Calu3 (cell line): ENCODE data around the gene SF3A2. TPM values are rescaled to one million over a fixed set of nuclear protein-coding genes. Genes with fewer than 3 reads are reported as not detected.

ENCODE experiments used
- BruUV-seq: library from RNA; stranded (reverse); fragments of 400-500 nt; replicated peaks from 2 replicates; lab custom pipeline; 2021; lab: Mats Ljungman, UMichigan
- CTCF ChIA-PET: fragments of 300-600 bp; sonication (Branson Sonifier 250); formaldehyde crosslinking; loops from one replicate; lab custom pipeline; 2022; ENCODE audit warnings: antibody characterized with exemption; lab: Charles Lee
- DNase-seq: peaks from one replicate; pipeline ENCODE4 v3.0.0; 2022
- H3K27ac Mint-ChIP-seq: one replicate; pipeline ENCODE4 v1.8.0; 2022; ENCODE audit warnings: mixed read lengths; ENCODE audit not compliant: unreplicated experiment
- H3K27me3 Mint-ChIP-seq: one replicate; pipeline ENCODE4 v1.8.0; 2022; ENCODE audit warnings: mixed read lengths; ENCODE audit not compliant: unreplicated experiment
- H3K36me3 Mint-ChIP-seq: one replicate; pipeline ENCODE4 v1.8.0; 2022; ENCODE audit warnings: mild to moderate bottlenecking, moderate library complexity, mixed read lengths; ENCODE audit not compliant: insufficient read depth, unreplicated experiment
- H3K4me1 Mint-ChIP-seq: one replicate; pipeline ENCODE4 v1.8.0; 2022; ENCODE audit warnings: mild to moderate bottlenecking, low read depth, mixed read lengths; ENCODE audit not compliant: unreplicated experiment
- H3K4me3 Mint-ChIP-seq: one replicate; pipeline ENCODE4 v1.8.0; 2022; ENCODE audit warnings: mild to moderate bottlenecking, low read depth, moderate library complexity, mixed read lengths; ENCODE audit not compliant: unreplicated experiment
- H3K9me3 Mint-ChIP-seq: one replicate; pipeline ENCODE4 v1.8.0; 2022; ENCODE audit warnings: low read depth, mixed read lengths; ENCODE audit not compliant: unreplicated experiment
- CTCF ChIP-seq: fragments of 200-600 bp; IDR thresholded peaks from one replicate; pipeline ENCODE4 v1.8.0; 2022; ENCODE audit warnings: antibody characterized with exemption; ENCODE audit not compliant: unreplicated experiment
- intact Hi-C: fragments of 100-400 bp; cut with micrococcal nuclease; formaldehyde crosslinking; loops from one replicate; pipeline ENCODE4 v1.10.0; 2022; ENCODE audit not compliant: unreplicated experiment
- total RNA-seq: library from RNA; stranded (reverse); gene quantifications from 2 replicates; pipeline ENCODE4 v1.2.3, GENCODE V29; 2022

The SF3A2 gene
- total RNA-seq, 1 experiment from 2014 or later = 83.6 TPM

DNA sequence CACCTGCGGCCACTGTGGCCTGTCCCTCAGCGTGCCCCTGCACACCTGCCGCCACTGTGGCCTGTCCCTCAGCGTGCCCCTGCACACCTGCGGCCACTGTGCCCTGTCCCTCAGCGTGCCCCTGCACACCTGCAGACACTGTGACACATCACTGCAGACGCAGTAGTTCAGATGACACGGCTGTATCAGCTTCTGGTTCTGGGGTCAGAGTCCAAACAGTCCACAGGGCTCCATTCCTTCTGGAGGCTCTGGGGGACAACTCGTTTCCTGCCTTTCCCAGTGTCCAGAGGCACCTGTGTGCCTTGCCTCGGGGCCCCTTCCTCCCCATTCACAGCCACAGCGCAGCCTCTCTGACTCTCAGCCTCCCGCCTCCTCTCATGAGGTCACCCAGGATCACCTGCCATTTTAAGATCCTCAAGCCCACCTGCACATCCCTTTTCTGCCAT, 5.5 kb downstream of the SF3A2 start:
- no peak for DNase-seq
- peaks cover 36% of the 10 kb centered on the region for H3K4me1 Mint-ChIP-seq
- H3K27ac Mint-ChIP-seq = no peak overlapping the region
- H3K9me3 Mint-ChIP-seq = no peaks in the 10 kb centered on the region
- CTCF ChIA-PET = no interaction called here
- no peaks in the 10 kb centered on the region for H3K27me3 Mint-ChIP-seq
- intact Hi-C loops = no loop called here
- no peak overlapping the region for H3K4me3 Mint-ChIP-seq
- no peak for TF ChIP-seq CTCF
- no TSS peak for BruUV-seq
- H3K36me3 Mint-ChIP-seq = peaks cover 42% of the 10 kb centered on the region

- no peak overlapping the region for H3K4me3 Mint-ChIP-seq
- no peaks in the 10 kb centered on the region for H3K9me3 Mint-ChIP-seq
- H3K27me3 Mint-ChIP-seq = no peaks in the 10 kb centered on the region
- intact Hi-C loops = no loop called here
- CTCF ChIA-PET = no interaction called here
- no TSS peak for BruUV-seq
- peaks cover 36% of the 10 kb centered on the region for H3K4me1 Mint-ChIP-seq
- DNase-seq = no peak
- no peak overlapping the region for H3K27ac Mint-ChIP-seq
- no peak for TF ChIP-seq CTCF
- H3K36me3 Mint-ChIP-seq = peaks cover 35% of the 10 kb centered on the region
Observed at GRCh38 chr19:2242816-2243215, 6.2 kb downstream of the SF3A2 start.

- no peak for DNase-seq
- peaks cover 29% of the 10 kb centered on the region for H3K36me3 Mint-ChIP-seq
- peaks cover 33% of the 10 kb centered on the region for H3K4me1 Mint-ChIP-seq
- intact Hi-C loops = no loop called here
- CTCF ChIA-PET = no interaction called here
- BruUV-seq = no TSS peak
- no peaks in the 10 kb centered on the region for H3K9me3 Mint-ChIP-seq
- no peaks in the 10 kb centered on the region for H3K27me3 Mint-ChIP-seq
- H3K27ac Mint-ChIP-seq = no peak overlapping the region
- H3K4me3 Mint-ChIP-seq = no peak overlapping the region
- TF ChIP-seq CTCF = no peak
Observed at GRCh38 chr19:2243274-2244124, 6.9 kb downstream of the SF3A2 start.

DNA sequence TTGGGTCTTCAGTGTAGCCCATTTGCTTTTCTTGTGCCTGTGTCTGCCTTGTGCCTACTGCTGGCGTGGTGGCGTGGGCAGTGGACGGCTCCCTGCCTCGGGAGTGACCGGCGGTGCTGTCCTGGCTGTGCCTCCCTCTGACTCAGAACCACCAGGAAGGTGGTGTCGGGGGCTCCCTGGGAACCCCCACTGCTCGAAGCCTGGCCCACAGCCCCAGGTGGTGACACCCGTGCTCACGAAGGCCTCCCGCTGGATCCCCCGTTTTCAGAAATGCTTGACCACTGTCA, 7.4 kb downstream of the SF3A2 start:
- no peak for TF ChIP-seq CTCF
- Mint-ChIP-seq H3K4me1 (peaks cover 27% of the 10 kb centered on the region), H3K36me3 (peaks cover 25% of the 10 kb centered on the region), H3K4me3 (no peak overlapping the region), H3K27ac (no peak overlapping the region), H3K9me3 (no peaks in the 10 kb centered on the region), H3K27me3 (no peaks in the 10 kb centered on the region)
- no peak for DNase-seq
- no TSS peak for BruUV-seq
- CTCF ChIA-PET = no interaction called here
- intact Hi-C loops = no loop called here
